H9 (cell line): ENCODE results near the gene MGAT5. TPM values are rescaled to one million over a fixed set of nuclear protein-coding genes. Genes with fewer than 3 reads are reported as not detected.

ENCODE experiments used
- DNase-seq: peaks from one replicate; pipeline ENCODE4 v3.0.0-alpha.2; 2017
- H2AFZ ChIP-seq: one replicate; pipeline ENCODE4 v1.6.1; 2013; ENCODE audit warnings: mild to moderate bottlenecking, low read length, control low read depth, moderate library complexity
- H2AK5ac ChIP-seq: 2 replicates; pipeline ENCODE4 v1.6.1; 2013; ENCODE audit warnings: low read length, control low read depth, mixed read lengths; ENCODE audit not compliant: insufficient read length
- H2BK120ac ChIP-seq: one replicate; pipeline ENCODE4 v1.6.1; 2013; ENCODE audit warnings: low read depth, mild to moderate bottlenecking, low read length, control low read depth, inconsistent platforms; ENCODE audit not compliant: poor library complexity, severe bottlenecking
- H2BK12ac ChIP-seq: 2 replicates; pipeline ENCODE4 v1.6.1; 2013; ENCODE audit warnings: low read length, control low read depth, mixed read lengths, low read depth; ENCODE audit not compliant: insufficient read length
- H2BK15ac ChIP-seq: 2 replicates; pipeline ENCODE4 v1.6.1; 2013; ENCODE audit warnings: low read depth, low read length, control low read depth
- H2BK20ac ChIP-seq: one replicate; pipeline ENCODE4 v1.6.1; 2013; ENCODE audit warnings: low read depth, mild to moderate bottlenecking, low read length, control low read depth, inconsistent platforms; ENCODE audit not compliant: poor library complexity, severe bottlenecking
- H2BK5ac ChIP-seq: 2 replicates; pipeline ENCODE4 v1.6.1; 2013; ENCODE audit warnings: low read length, control low read depth, mixed read lengths; ENCODE audit not compliant: insufficient read length
- H3K14ac ChIP-seq: 2 replicates; pipeline ENCODE4 v1.6.1; 2013; ENCODE audit warnings: low read length, control low read depth; ENCODE audit not compliant: insufficient read depth
- H3K18ac ChIP-seq: 2 replicates; pipeline ENCODE4 v1.6.1; 2013; ENCODE audit warnings: low read depth, mild to moderate bottlenecking, mixed read lengths, low read length, control low read depth; ENCODE audit not compliant: insufficient read length
- H3K23ac ChIP-seq: 2 replicates; pipeline ENCODE4 v1.6.1; 2013; ENCODE audit warnings: low read length, control low read depth, mixed read lengths, low read depth; ENCODE audit not compliant: insufficient read length
- H3K23me2 ChIP-seq: 2 replicates; pipeline ENCODE4 v1.6.1; 2013; ENCODE audit warnings: low read depth, mild to moderate bottlenecking, mixed read lengths, low read length, control low read depth; ENCODE audit not compliant: insufficient read length, poor library complexity, severe bottlenecking
- H3K27ac ChIP-seq: 2 replicates; pipeline ENCODE4 v1.5.1; 2013; ENCODE audit warnings: low read length, control low read depth, mixed read lengths, low read depth; ENCODE audit not compliant: insufficient read length
- H3K27me3 ChIP-seq: 2 replicates; pipeline ENCODE4 v1.6.1; 2013; ENCODE audit warnings: low read length, control low read depth, inconsistent platforms; ENCODE audit not compliant: insufficient read depth
- H3K4ac ChIP-seq: 2 replicates; pipeline ENCODE4 v1.6.1; 2013; ENCODE audit warnings: low read depth, mild to moderate bottlenecking, control low read depth, inconsistent platforms, low read length, moderate library complexity
- H3K4me1 ChIP-seq: 2 replicates; pipeline ENCODE4 v1.6.1; 2013; ENCODE audit warnings: low read length, control low read depth, inconsistent platforms; ENCODE audit not compliant: insufficient read depth
- H3K4me2 ChIP-seq: 2 replicates; pipeline ENCODE4 v1.6.1; 2013; ENCODE audit warnings: low read length, control low read depth, mixed read lengths; ENCODE audit not compliant: insufficient read length, insufficient read depth
- H3K56ac ChIP-seq: 2 replicates; pipeline ENCODE4 v1.6.1; 2013; ENCODE audit warnings: low read depth, mild to moderate bottlenecking, mixed read lengths, low read length, control low read depth; ENCODE audit not compliant: insufficient read length
- H3K79me1 ChIP-seq: 2 replicates; pipeline ENCODE4 v1.6.1; 2013; ENCODE audit warnings: low read depth, mild to moderate bottlenecking, moderate library complexity, low read length, control low read depth, inconsistent platforms; ENCODE audit not compliant: insufficient read depth, poor library complexity, severe bottlenecking
- H3K79me2 ChIP-seq: 2 replicates; pipeline ENCODE4 v1.6.1; 2013; ENCODE audit warnings: low read length, control low read depth, inconsistent platforms; ENCODE audit not compliant: insufficient read depth
- H3K9ac ChIP-seq: 2 replicates; pipeline ENCODE4 v1.6.1; 2013; ENCODE audit warnings: low read length, control low read depth, mixed read lengths; ENCODE audit not compliant: insufficient read length; ENCODE audit errors: extremely low read depth
- H3K9me3 ChIP-seq: one replicate; pipeline ENCODE4 v1.6.1; 2013; ENCODE audit warnings: low read depth, low read length, inconsistent platforms; ENCODE audit not compliant: control insufficient read depth
- H3T11ph ChIP-seq: one replicate; pipeline ENCODE4 v1.6.1; 2013; ENCODE audit warnings: mild to moderate bottlenecking, low read length, control low read depth, inconsistent platforms
- H4K20me1 ChIP-seq: one replicate; pipeline ENCODE4 v1.6.1; 2013; ENCODE audit not compliant: control insufficient read depth, insufficient read length, insufficient read depth
- H4K5ac ChIP-seq: 2 replicates; pipeline ENCODE4 v1.6.1; 2013; ENCODE audit warnings: low read depth, mild to moderate bottlenecking, mixed read lengths, low read length, control low read depth; ENCODE audit not compliant: insufficient read length
- H4K8ac ChIP-seq: replicated peaks from 2 replicates; pipeline ENCODE4 v1.6.1; 2013; ENCODE audit warnings: low read length, control low read depth, mixed read lengths, low read depth; ENCODE audit not compliant: insufficient read length
- H4K91ac ChIP-seq: 2 replicates; pipeline ENCODE4 v1.6.1; 2013; ENCODE audit warnings: low read depth, mild to moderate bottlenecking, moderate library complexity, mixed read lengths, low read length, control low read depth; ENCODE audit not compliant: insufficient read length
- H3K27ac Mint-ChIP-seq, 3 experiments: 2 replicates in 2 of 3; 3 replicates in 1 of 3; pipeline ENCODE4 v1.8.0; 2020 to 2021; ENCODE audit warnings: mixed read lengths in 3 of 3, mild to moderate bottlenecking in 1 of 3, moderate library complexity in 1 of 3
- H3K27me3 Mint-ChIP-seq: 2 replicates; pipeline ENCODE4 v1.8.0; 2021; ENCODE audit warnings: low read depth, mild to moderate bottlenecking, moderate library complexity, mixed read lengths
- H3K36me3 Mint-ChIP-seq, 3 experiments: 2 replicates in 2 of 3; 3 replicates in 1 of 3; pipeline ENCODE4 v1.8.0; 2020 to 2021; ENCODE audit warnings: low read depth in 3 of 3, mixed read lengths in 3 of 3; ENCODE audit not compliant: insufficient read depth in 1 of 3
- H3K4me1 Mint-ChIP-seq, 2 experiments: 2 replicates each; pipeline ENCODE4 v1.8.0; 2020; ENCODE audit warnings: mixed read lengths in 2 of 2
- H3K4me3 Mint-ChIP-seq, 2 experiments: 2 replicates in 1 of 2; 3 replicates in 1 of 2; pipeline ENCODE4 v1.8.0; 2020 to 2021; ENCODE audit warnings: mild to moderate bottlenecking in 2 of 2, mixed read lengths in 2 of 2, moderate library complexity in 1 of 2
- H3K9me3 Mint-ChIP-seq, 2 experiments: 2 replicates in 1 of 2; 3 replicates in 1 of 2; pipeline ENCODE4 v1.8.0; 2020; ENCODE audit warnings: mild to moderate bottlenecking in 2 of 2, mixed read lengths in 2 of 2, moderate library complexity in 1 of 2
- WGBS: extraction: QIAGEN DNeasy Blood & Tissue Kit; methylation state at CpG from one replicate; pipeline ENCODE4 v1.1.7; 2013; ENCODE audit warnings: missing lambda C conversion rate, low lambda C conversion rate, mixed read lengths; ENCODE audit not compliant: insufficient read length; ENCODE audit errors: extremely low coverage; 5-methylcytosine and 5-hydroxymethylcytosine counted together
- total RNA-seq: library from RNA; stranded (reverse); gene quantifications from 2 replicates; pipeline ENCODE4 v1.2.1, GENCODE V29; 2021
- TF ChIP-seq, protein P1 (sequence below): fragments of 200-600 bp; sonication (generic); conservative IDR thresholded peaks from 3 replicates; pipeline ENCODE4 v1.8.0; 2021; ENCODE audit warnings: antibody characterized with exemption, mild to moderate bottlenecking

Gene MGAT5
- total RNA-seq, 1 experiment from 2014 or later = 25.7 TPM

DNA sequence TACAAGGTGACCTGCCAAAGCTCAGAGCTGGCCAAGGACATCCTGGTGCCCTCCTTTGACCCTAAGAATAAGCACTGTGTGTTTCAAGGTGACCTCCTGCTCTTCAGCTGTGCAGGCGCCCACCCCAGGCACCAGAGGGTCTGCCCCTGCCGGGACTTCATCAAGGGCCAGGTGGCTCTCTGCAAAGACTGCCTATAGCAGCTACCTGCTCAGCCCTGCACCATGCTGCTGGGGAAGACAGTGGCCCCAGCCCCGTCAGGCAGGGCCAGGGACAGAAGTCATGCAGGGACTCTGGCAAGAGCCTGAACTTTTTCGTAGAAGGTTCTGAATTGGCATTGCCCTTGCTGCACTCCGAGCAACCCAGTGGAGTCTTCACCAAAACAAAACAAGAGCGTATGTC, 194.8 kb downstream of the MGAT5 start:
- peaks cover 7 to 15% (median 13%) of the 10 kb centered on the region in 3 experiments; a peak in 6 of 7 replicates for H3K36me3 Mint-ChIP-seq
- Histone ChIP-seq H3K23ac (no peak overlapping the region), H3K18ac (no peak overlapping the region), H4K8ac (no peak overlapping the region), H2AFZ (no peak overlapping the region), H3K27ac (no peak overlapping the region), H3K79me2 (no peaks in the 10 kb centered on the region), H4K5ac (no peak overlapping the region), H3K9me3 (no peaks in the 10 kb centered on the region), H4K91ac (no peak overlapping the region), H2AK5ac (no peak overlapping the region), H3K9ac (no peak overlapping the region), H2BK20ac (no peak overlapping the region), H3K79me1 (no peaks in the 10 kb centered on the region), H2BK120ac (no peak overlapping the region), H3K23me2 (no peaks in the 10 kb centered on the region), H2BK12ac (no peak overlapping the region), H3T11ph (no peak overlapping the region), H3K4me2 (no peak overlapping the region), H2BK15ac (no peak overlapping the region), H3K27me3 (no peaks in the 10 kb centered on the region), H4K20me1 (no peaks in the 10 kb centered on the region), H2BK5ac (no peak overlapping the region), H3K4ac (no peak overlapping the region), H3K56ac (no peak overlapping the region), H3K4me1 (no peaks in the 10 kb centered on the region), H3K14ac (no peak overlapping the region)
- WGBS = no CpG with 5 or more reads among the region's 6 CpGs
- TF ChIP-seq, protein P1, sequence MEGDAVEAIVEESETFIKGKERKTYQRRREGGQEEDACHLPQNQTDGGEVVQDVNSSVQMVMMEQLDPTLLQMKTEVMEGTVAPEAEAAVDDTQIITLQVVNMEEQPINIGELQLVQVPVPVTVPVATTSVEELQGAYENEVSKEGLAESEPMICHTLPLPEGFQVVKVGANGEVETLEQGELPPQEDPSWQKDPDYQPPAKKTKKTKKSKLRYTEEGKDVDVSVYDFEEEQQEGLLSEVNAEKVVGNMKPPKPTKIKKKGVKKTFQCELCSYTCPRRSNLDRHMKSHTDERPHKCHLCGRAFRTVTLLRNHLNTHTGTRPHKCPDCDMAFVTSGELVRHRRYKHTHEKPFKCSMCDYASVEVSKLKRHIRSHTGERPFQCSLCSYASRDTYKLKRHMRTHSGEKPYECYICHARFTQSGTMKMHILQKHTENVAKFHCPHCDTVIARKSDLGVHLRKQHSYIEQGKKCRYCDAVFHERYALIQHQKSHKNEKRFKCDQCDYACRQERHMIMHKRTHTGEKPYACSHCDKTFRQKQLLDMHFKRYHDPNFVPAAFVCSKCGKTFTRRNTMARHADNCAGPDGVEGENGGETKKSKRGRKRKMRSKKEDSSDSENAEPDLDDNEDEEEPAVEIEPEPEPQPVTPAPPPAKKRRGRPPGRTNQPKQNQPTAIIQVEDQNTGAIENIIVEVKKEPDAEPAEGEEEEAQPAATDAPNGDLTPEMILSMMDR = no peak
- no peak overlapping the region for H3K27ac Mint-ChIP-seq
- no peaks in the 10 kb centered on the region for H3K27me3 Mint-ChIP-seq
- H3K9me3 Mint-ChIP-seq = no peaks in the 10 kb centered on the region
- peaks cover 10 to 14% of the 10 kb centered on the region in 2 experiments; a peak in 3 of 4 replicates for H3K4me1 Mint-ChIP-seq
- no peak for DNase-seq
- H3K4me3 Mint-ChIP-seq = no peak overlapping the region
